A673 (cell line): ENCODE results near the gene PEX14. TPM values are rescaled to one million over a fixed set of nuclear protein-coding genes. Genes with fewer than 3 reads are reported as not detected.

Experiments
- BruUV-seq: library from RNA; stranded (reverse); fragments of 400-500 nt; replicated peaks from 2 replicates; lab custom pipeline; 2021; lab: Mats Ljungman, UMichigan
- CTCF ChIA-PET: fragments of 300-600 bp; sonication (Branson Sonifier 250); formaldehyde crosslinking; loops from one replicate; lab custom pipeline; 2022; ENCODE audit warnings: antibody characterized with exemption; lab: Charles Lee
- POLR2A ChIA-PET: fragments of 300-600 bp; sonication (Branson Sonifier 250); formaldehyde crosslinking; loops from one replicate; lab custom pipeline; 2022; ENCODE audit warnings: antibody characterized with exemption; ENCODE audit not compliant: low non-redundant PET; lab: Charles Lee
- DNase-seq: peaks from one replicate; pipeline ENCODE4 v3.0.0-alpha.2; 2015; ENCODE audit warnings: low spot score
- H3K27ac ChIP-seq: fragments of 200-600 bp; sonication (generic); 2 replicates; pipeline ENCODE4 v1.5.1; 2016; ENCODE audit warnings: mixed run types, low read depth, mild to moderate bottlenecking, mixed read lengths, antibody characterized with exemption, low read length; ENCODE audit not compliant: poor library complexity, severe bottlenecking
- H3K27me3 ChIP-seq: fragments of 200-600 bp; sonication (generic); replicated peaks from 2 replicates; pipeline ENCODE4 v1.6.1; 2017; ENCODE audit warnings: mixed run types, low read depth, mild to moderate bottlenecking, mixed read lengths, antibody characterized with exemption, low read length; ENCODE audit not compliant: insufficient read depth, poor library complexity
- H3K36me3 ChIP-seq: fragments of 200-600 bp; sonication (generic); 2 replicates; pipeline ENCODE4 v1.6.1; 2016; ENCODE audit warnings: mixed run types, mild to moderate bottlenecking, mixed read lengths, antibody characterized with exemption, low read length; ENCODE audit not compliant: insufficient read depth, poor library complexity, severe bottlenecking
- H3K4me1 ChIP-seq: fragments of 200-600 bp; sonication (generic); 2 replicates; pipeline ENCODE4 v1.6.1; 2017; ENCODE audit warnings: mixed run types, mild to moderate bottlenecking, mixed read lengths, antibody characterized with exemption, low read length; ENCODE audit not compliant: insufficient read depth, poor library complexity, severe bottlenecking
- H3K4me3 ChIP-seq: fragments of 200-600 bp; sonication (generic); 2 replicates; pipeline ENCODE4 v1.5.1; 2016; ENCODE audit warnings: low read depth, mixed run types, mild to moderate bottlenecking, mixed read lengths, low read length; ENCODE audit not compliant: poor library complexity, severe bottlenecking
- H3K9me3 ChIP-seq: fragments of 200-600 bp; sonication (generic); 2 replicates; pipeline ENCODE4 v1.6.1; 2016; ENCODE audit warnings: mixed run types, low read depth, mild to moderate bottlenecking, mixed read lengths, antibody characterized with exemption, low read length; ENCODE audit not compliant: poor library complexity, severe bottlenecking
- EZH2 ChIP-seq: fragments of 200-600 bp; sonication (generic); IDR thresholded peaks from 2 replicates; pipeline ENCODE4 v1.6.1; 2017; ENCODE audit warnings: borderline replicate concordance, low read depth, mild to moderate bottlenecking, mixed read lengths, antibody characterized with exemption, low read length; ENCODE audit not compliant: poor library complexity, severe bottlenecking
- intact Hi-C: fragments of 100-400 bp; cut with micrococcal nuclease; formaldehyde crosslinking; loops from one replicate; pipeline ENCODE4 v1.10.0; 2022; ENCODE audit not compliant: unreplicated experiment
- total RNA-seq: library from RNA; stranded (reverse); gene quantifications from 2 replicates; pipeline ENCODE4 v1.2.3, GENCODE V29; 2021
- TF ChIP-seq, protein P1 (sequence below): fragments of 300-800, 200-600 bp; sonication (generic); conservative IDR thresholded peaks from 2 replicates; pipeline ENCODE4 v1.5.1; 2017; ENCODE audit warnings: low read depth, mild to moderate bottlenecking, antibody characterized with exemption, low read length, moderate library complexity, mixed read lengths

Gene PEX14
- total RNA-seq, 1 experiment from 2014 or later = 26.8 TPM

DNA sequence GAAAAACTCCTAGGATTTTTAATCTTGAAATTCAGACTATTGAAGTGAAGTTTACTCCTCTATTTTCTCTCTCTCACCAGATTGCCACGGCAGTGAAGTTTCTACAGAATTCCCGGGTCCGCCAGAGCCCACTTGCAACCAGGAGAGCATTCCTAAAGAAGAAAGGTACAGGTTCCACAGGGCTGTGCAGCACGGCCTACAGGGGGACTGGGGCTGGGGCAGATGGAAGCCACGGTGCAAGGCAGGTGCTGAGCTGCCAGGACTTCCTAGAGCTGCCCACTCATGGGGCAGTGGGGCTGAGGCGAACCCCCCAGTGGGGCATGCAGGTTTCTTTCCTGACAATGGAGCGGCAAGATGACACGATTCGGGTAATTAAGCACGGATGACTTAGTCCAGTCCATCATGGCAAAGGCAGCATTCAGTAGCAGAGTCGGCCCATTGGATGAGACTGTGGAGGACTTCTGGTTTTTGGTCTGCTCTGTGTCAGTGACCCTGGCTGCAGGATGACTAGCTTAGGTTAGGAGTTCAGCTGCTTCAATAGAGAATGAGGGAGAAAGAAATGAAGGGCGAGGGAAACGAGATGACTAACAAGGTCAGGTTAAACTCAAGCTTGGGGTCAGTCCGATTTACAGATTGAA, 61.5 kb downstream of the PEX14 start:
- intact Hi-C loops = no loop called here
- ChIA-PET CTCF (no interaction called here), POLR2A (no interaction called here)
- Histone ChIP-seq H3K4me3 (no peak overlapping the region), H3K9me3 (no peaks in the 10 kb centered on the region), H3K36me3 (no peaks in the 10 kb centered on the region), H3K4me1 (peaks cover 36% of the 10 kb centered on the region), H3K27me3 (no peaks in the 10 kb centered on the region), H3K27ac (no peak overlapping the region)
- no peak for DNase-seq
- TF ChIP-seq, protein P1, sequence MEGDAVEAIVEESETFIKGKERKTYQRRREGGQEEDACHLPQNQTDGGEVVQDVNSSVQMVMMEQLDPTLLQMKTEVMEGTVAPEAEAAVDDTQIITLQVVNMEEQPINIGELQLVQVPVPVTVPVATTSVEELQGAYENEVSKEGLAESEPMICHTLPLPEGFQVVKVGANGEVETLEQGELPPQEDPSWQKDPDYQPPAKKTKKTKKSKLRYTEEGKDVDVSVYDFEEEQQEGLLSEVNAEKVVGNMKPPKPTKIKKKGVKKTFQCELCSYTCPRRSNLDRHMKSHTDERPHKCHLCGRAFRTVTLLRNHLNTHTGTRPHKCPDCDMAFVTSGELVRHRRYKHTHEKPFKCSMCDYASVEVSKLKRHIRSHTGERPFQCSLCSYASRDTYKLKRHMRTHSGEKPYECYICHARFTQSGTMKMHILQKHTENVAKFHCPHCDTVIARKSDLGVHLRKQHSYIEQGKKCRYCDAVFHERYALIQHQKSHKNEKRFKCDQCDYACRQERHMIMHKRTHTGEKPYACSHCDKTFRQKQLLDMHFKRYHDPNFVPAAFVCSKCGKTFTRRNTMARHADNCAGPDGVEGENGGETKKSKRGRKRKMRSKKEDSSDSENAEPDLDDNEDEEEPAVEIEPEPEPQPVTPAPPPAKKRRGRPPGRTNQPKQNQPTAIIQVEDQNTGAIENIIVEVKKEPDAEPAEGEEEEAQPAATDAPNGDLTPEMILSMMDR = no peak
- no peak for TF ChIP-seq EZH2
- BruUV-seq = no TSS peak

DNA sequence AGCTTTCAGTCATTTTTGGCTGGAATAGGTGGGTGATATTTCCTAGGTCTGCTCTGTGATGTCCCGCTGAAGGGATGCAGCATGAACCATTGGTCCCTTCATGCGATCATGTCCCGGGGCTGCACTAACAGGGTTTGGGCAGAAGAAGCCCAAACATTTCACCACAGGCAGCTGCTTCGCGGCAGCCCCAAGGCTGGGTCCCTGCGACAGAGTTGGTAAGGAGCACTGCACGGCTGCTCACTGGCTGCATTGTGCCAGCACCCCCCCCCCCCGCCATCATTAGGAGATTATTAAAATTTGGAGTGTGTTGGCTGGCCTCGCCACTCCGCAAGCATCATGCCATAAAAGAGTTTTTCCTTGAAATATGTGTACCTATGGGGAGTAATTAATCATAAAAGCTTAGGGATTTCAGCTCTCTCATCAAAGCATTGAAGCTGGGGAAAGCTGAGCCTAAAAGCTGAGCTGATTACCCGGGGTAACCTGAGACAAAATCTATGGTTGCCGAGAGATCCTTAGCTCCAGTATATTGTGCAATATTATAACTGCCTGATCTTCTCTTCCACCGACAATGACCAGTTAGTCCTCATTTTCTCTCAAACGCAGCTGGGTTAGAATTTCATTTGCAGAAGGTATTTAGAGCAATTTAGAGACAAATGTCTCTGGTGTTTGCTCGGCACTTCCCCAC, 62.5 kb downstream of the PEX14 start:
- TF ChIP-seq, protein P1 = no peak
- no peak for TF ChIP-seq EZH2
- BruUV-seq = no TSS peak
- DNase-seq = no peak
- CTCF ChIA-PET = interaction anchor here (0.6 kb wide), 1 partner anchor 142 kb away, joined by 3 read pairs; no protein-coding TSS in a partner anchor
- Histone ChIP-seq H3K9me3 (no peaks in the 10 kb centered on the region), H3K27me3 (no peaks in the 10 kb centered on the region), H3K27ac (no peak overlapping the region), H3K4me1 (peaks cover 35% of the 10 kb centered on the region), H3K36me3 (no peaks in the 10 kb centered on the region), H3K4me3 (no peak overlapping the region)
- intact Hi-C loops = no loop called here
- POLR2A ChIA-PET = interaction anchor here (0.5 kb wide), 1 partner anchor 209 kb away, joined by 4 read pairs; no protein-coding TSS in a partner anchor

DNA sequence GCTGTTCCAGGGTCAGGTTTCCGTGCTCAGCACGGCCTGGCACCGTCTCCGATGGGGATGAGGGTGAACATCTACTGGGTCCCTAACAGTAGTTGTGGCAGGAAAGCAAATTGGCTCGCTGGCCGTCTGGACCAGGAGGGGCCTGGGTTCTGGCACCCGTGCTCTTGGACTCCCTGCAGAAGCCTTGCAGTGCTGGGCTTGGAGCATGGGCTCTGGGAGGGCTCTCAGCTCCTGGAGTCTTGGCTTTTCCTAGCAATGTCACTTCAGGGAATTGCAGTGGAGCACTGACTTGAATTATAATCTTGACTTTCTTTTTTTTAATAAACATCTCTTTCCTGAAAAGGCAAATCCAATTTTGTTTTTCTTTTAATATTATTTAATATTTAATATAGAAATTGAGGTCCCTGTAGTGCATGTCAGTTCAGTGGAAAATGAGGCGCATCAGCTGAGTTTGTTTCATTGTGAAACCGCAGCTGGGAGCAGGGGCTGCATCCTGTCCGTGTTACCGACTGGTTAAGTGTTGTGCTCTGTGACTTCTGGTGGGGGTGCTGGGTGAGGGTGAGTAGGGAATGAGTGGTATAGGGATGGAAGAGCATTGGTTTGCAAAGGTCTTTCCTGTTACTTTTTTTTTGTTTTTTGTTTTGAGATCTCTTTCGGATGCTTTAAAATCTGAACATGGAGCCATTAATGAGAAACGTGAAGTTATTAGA, 64.1 kb downstream of the PEX14 start:
- H3K27ac ChIP-seq = no peak overlapping the region
- no peaks in the 10 kb centered on the region for H3K27me3 ChIP-seq
- TF ChIP-seq EZH2 = no peak
- no TSS peak for BruUV-seq
- ChIA-PET CTCF (no interaction called here), POLR2A (no interaction called here)
- H3K36me3 ChIP-seq = no peaks in the 10 kb centered on the region
- intact Hi-C loops = no loop called here
- H3K4me3 ChIP-seq = no peak overlapping the region
- peaks cover 35% of the 10 kb centered on the region for H3K4me1 ChIP-seq
- no peaks in the 10 kb centered on the region for H3K9me3 ChIP-seq
- no peak for DNase-seq
